HepG2 (cell line): ENCODE results near the gene CHST3. TPM values are rescaled to one million over a fixed set of nuclear protein-coding genes. Genes with fewer than 3 reads are reported as not detected.

Experiments
- BHLHE40 ChIP-seq: IDR thresholded peaks from 2 replicates; pipeline ENCODE4 v1.6.1; 2011; ENCODE audit warnings: low read length, improper control_type of control experiment
- CEBPB ChIP-seq: IDR thresholded peaks from 2 replicates; pipeline ENCODE4 v1.6.1; 2011; ENCODE audit warnings: low read depth, low read length, improper control_type of control experiment, borderline replicate concordance
- CENPX ChIP-seq: sonication (generic); formaldehyde crosslinking; IDR thresholded peaks from 2 replicates; pipeline ENCODE4 v1.9.0; 2021; ENCODE audit warnings: mild to moderate bottlenecking, missing genetic modification reagents, moderate library complexity
- DRAP1 ChIP-seq: IDR thresholded peaks from 2 replicates; pipeline ENCODE4 v1.6.1; 2016; ENCODE audit warnings: missing genetic modification reagents, missing compliant biosample characterization
- HMGXB4 ChIP-seq, 2 experiments: sonication (generic) in 1 of 2; formaldehyde crosslinking in 1 of 2; IDR thresholded peaks; 2 replicates each; pipeline versions ENCODE4 v1.4.0 to v1.6.1; 2018 to 2020; ENCODE audit warnings: missing genetic modification reagents in 2 of 2, borderline replicate concordance in 1 of 2, low read depth in 1 of 2, mild to moderate bottlenecking in 1 of 2, missing biosample characterization in 1 of 2
- KLF11 ChIP-seq: IDR thresholded peaks from 2 replicates; pipeline ENCODE4 v1.6.1; 2016; ENCODE audit warnings: missing compliant biosample characterization
- NFKBIZ ChIP-seq: IDR thresholded peaks from 2 replicates; pipeline ENCODE4 v1.6.1; 2018; ENCODE audit warnings: missing genetic modification reagents, missing compliant biosample characterization
- PLSCR1 ChIP-seq: sonication (generic); formaldehyde crosslinking; IDR thresholded peaks from 2 replicates; pipeline ENCODE4 v1.5.0; 2020; ENCODE audit warnings: missing genetic modification reagents, mild to moderate bottlenecking, borderline replicate concordance
- SMC3 ChIP-seq: IDR thresholded peaks from 2 replicates; pipeline ENCODE4 v1.6.1; 2011; ENCODE audit warnings: low read length, improper control_type of control experiment
- SSRP1 ChIP-seq: IDR thresholded peaks from 2 replicates; pipeline ENCODE4 v1.6.1; 2016; ENCODE audit warnings: control low read depth
- THRA ChIP-seq: sonication (generic); formaldehyde crosslinking; IDR thresholded peaks from 2 replicates; pipeline ENCODE4 v1.4.0; 2020; ENCODE audit warnings: missing genetic modification reagents, borderline replicate concordance
- ZNF280D ChIP-seq: sonication (generic); formaldehyde crosslinking; IDR thresholded peaks from 2 replicates; pipeline ENCODE4 v1.5.1; 2020; ENCODE audit warnings: mild to moderate bottlenecking, missing genetic modification reagents
- ZNF468 ChIP-seq: sonication (generic); formaldehyde crosslinking; IDR thresholded peaks from 2 replicates; pipeline ENCODE4 v1.8.0; 2022; ENCODE audit warnings: mild to moderate bottlenecking, moderate library complexity, missing genetic modification reagents
- ZNF512B ChIP-seq: sonication (generic); formaldehyde crosslinking; IDR thresholded peaks from 2 replicates; pipeline ENCODE4 v1.5.1; 2020; ENCODE audit warnings: missing genetic modification reagents, mild to moderate bottlenecking, borderline replicate concordance
- ZNF546 ChIP-seq: sonication (generic); formaldehyde crosslinking; conservative IDR thresholded peaks from 2 replicates; pipeline ENCODE4 v1.8.1; 2023; ENCODE audit warnings: mild to moderate bottlenecking, missing genetic modification reagents
- ZNF773 ChIP-seq: sonication (generic); formaldehyde crosslinking; IDR thresholded peaks from 2 replicates; pipeline ENCODE4 v1.4.0; 2020; ENCODE audit warnings: missing genetic modification reagents, borderline replicate concordance
- ZNF839 ChIP-seq: sonication (generic); formaldehyde crosslinking; IDR thresholded peaks from 2 replicates; pipeline ENCODE4 v1.4.0; 2020; ENCODE audit warnings: missing genetic modification reagents, mild to moderate bottlenecking, borderline replicate concordance
- ZSCAN31 ChIP-seq: sonication (generic); formaldehyde crosslinking; IDR thresholded peaks from 2 replicates; pipeline ENCODE4 v1.5.0; 2020; ENCODE audit warnings: low read depth, mild to moderate bottlenecking, missing genetic modification reagents
- polyA plus RNA-seq, 8 experiments: library from polyadenylated mRNA; depleted of rRNA in 3 of 8; stranded (reverse) in 7 of 8; unstranded in 1 of 8; fragments of >200 nt; fragmentation: Illumina TruSeq in 4 of 8; extraction: Trizol in 4 of 8; gene quantifications; 2 replicates each; pipeline versions ENCODE4 v1.2.1 to v1.2.3, GENCODE V29; 2011 to 2016; ENCODE audit warnings: low read depth in 4 of 8, missing spikeins in 1 of 8, mixed read lengths in 1 of 8; ENCODE audit not compliant: insufficient read depth in 1 of 8
- total RNA-seq, 5 experiments: library from RNA; depleted of rRNA; stranded (reverse); fragments of >200 nt; fragmentation: Illumina TruSeq; extraction: Trizol; gene quantifications; 2 replicates each; pipeline ENCODE4 v1.2.3, GENCODE V29; 2016; ENCODE audit warnings: low read depth in 1 of 5

Gene CHST3
- total and polyA plus RNA-seq, 2 of the 13 experiments (the other 11 are each of a cell fraction or from before 2014, with no cell fraction given): 7.2 to 18.7 TPM

GRCh38 chr10:72048450-72049124 lies 84.4 kb downstream of the CHST3 start (continued):
- TF ChIP-seq ZNF512B (CRISPR knock-in tag) (peak; percentile 42; the same call in 1 of the 2 replicates), ZNF773 (CRISPR knock-in tag) (no peak), ZNF546 (CRISPR knock-in tag) (no peak), ZNF280D (CRISPR knock-in tag) (0 out of 2 replicates have a peak, but pooled peaks have one; percentile 51), CENPX (CRISPR knock-in tag) (no peak), SSRP1 (CRISPR knock-in tag) (0 out of 2 replicates have a peak, but pooled peaks have one; percentile 41), THRA (CRISPR knock-in tag) (peak; percentile 75; the same call in 1 of the 2 replicates), NFKBIZ (CRISPR knock-in tag) (0 out of 2 replicates have a peak, but pooled peaks have one; percentile 66), PLSCR1 (CRISPR knock-in tag) (no peak), BHLHE40 (0 out of 2 replicates have a peak, but pooled peaks have one; percentile 12), SMC3 (peak; percentile 99), ZSCAN31 (CRISPR knock-in tag) (peak; percentile 44; the same call in 1 of the 2 replicates), DRAP1 (peak; percentile 41; the same call in 1 of the 2 replicates), KLF11 (CRISPR knock-in tag) (0 out of 2 replicates have a peak, but pooled peaks have one; percentile 49), ZNF839 (CRISPR knock-in tag) (no peak), ZNF468 (CRISPR knock-in tag) (no peak), CEBPB (peak; percentile 89), HMGXB4 (CRISPR knock-in tag; IDR thresholded peaks at IDR 0.05; ENCODE audit: borderline replicate concordance in 1 of 2, low read depth in 1 of 2) (peak; percentile 69 to 87; a peak in 3 of 4 replicates)
